ENCODE results near the gene SELL.
A peak's percentile ranks its signal among the peaks of the same experiment; 100 is the strongest.
"Not testable (repeated sequence)": the region's sequence is repeated elsewhere in the genome, so short reads cannot be mapped to it uniquely, and the experiment has no call there.

The SELL gene

GRCh38 chr1:169704797-169705196, 6.6 kb downstream of the SELL start:
- no peak for DNase-seq (ENCODE audit: low read depth)

- no peak for DNase-seq (ENCODE audit: low read depth)
Observed at GRCh38 chr1:169701261-169702005, 10.0 kb downstream of the SELL start.

- no peak for DNase-seq (ENCODE audit: low read depth)
Observed at GRCh38 chr1:169699707-169700106, 11.7 kb downstream of the SELL start.

DNA sequence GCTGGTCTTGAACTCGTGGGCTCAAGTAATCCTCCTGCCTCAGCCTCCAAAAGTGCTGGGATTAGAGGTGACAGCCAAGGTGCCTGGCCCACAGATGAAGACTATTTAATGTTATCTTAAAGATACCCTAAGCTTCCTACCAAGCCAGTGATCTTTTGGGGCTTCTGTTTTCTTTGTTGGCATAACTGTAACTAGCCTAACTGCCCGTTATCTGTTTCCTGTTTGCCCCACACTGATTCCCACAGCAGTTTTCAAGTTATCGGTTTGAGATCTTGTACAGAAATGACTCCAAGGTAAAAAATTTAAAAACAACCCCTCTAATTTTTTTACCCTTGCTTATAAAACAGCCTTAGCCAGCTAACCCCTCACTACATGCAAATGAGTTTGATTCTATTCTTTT, 12.4 kb downstream of the SELL start:
- no peak for DNase-seq (ENCODE audit: low read depth)

DNA sequence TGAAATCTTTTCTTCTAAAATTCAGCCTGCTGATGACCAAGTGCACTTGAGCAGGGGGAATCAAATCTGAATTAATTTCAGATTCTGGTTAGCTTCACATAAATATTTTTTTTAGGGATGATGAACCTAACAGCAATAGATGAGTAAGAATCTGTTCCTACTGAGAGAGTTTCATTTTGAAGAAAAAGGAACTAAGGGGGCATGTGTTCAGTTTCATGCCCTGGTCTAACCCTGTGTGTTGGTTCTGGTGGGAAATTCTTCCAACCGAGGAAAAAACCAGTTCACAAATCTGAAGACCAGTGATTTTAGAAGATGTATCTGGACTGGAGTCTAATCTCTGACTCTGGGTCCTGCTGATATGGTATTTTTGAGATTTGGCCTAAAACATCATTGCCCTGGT, 13.7 kb downstream of the SELL start:
- DNase-seq (ENCODE audit: low read depth), result no peak

- no peak for DNase-seq (ENCODE audit: low read depth)
Observed at GRCh38 chr1:169696273-169697100, 14.9 kb downstream of the SELL start.

DNA sequence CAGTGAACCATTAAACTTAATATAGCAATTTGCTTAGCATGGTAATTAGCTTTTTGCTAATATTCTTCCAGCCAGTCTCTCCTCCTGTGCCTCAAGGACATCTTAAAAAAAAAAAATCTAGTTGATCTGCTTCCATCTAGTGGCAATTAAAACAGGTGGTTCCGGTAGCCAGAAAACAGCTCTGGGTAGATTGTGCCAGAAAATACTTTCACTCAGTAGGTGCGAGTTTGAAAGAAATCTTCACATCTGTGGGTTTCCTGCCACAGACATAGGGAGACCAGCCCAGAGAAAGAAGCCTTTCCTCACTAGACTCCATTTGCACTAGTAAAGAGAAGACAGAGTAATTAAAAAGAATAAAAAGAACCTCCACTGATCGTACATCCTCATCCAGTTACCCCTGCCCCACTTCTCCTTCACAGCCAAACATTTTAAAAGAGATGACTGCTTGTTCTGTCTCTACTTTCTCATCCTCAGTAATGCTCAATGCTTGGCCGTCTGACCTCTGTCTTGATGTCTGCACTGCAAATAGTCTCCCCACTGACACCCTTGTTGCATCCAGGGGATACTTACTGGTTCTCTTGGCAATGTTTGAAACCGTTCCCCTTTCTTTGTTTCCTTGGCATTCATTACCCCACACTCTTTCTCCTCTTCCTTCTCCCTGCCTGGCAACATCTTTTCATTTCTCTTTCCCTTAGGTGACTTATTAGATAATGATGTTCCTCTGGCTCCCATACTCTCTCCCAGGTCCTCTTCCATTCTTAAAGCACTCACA, 16.9 kb downstream of the SELL start:
- DNase-seq (ENCODE audit: low read depth), result no peak

GRCh38 chr1:169692756-169693460, 18.5 kb downstream of the SELL start:
- no peak for DNase-seq (ENCODE audit: low read depth)

DNA sequence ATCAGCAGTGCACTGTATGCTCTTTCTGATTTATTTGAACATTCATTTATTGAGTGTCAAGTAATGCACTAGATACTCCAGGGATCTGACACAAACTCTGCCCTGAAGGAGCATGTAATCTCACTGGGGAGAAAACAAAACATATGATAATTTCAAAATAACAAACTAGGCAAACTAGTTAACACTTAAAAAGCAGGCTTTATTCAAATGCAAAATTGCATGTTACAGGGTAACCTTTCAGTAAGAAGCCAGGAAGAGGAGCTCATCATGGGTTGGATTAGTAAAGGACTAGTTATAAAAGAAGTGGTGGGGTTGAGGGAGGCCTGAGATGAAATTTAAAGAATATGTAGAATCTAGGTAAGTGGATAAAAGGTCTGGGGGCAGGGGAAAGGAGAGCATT, 20.9 kb downstream of the SELL start:
- DNase-seq (ENCODE audit: low read depth), result no peak

DNA sequence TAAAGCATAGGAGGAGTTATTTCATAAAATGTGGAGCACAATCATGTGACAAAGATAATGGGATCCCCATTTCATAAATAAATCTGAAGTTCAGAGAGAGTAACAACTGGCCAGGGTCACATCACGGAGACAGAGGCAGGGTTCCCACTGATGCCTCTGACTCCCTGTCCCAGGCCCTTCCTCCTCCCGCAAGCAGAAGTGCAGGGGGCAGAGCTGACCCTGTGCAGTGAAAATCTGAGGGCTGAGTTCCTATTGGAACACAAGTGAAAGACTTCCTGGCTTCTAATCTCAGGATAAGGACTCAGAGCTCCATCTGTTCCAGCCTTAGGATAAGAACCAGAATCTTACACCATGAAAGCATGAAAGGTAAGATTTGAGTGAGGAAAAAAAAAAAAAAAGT, 22.0 kb downstream of the SELL start:
- DNase-seq (ENCODE audit: low read depth), result no peak

GRCh38 chr1:169688377-169688776, 23.0 kb downstream of the SELL start:
- not testable (repeated sequence) for DNase-seq (ENCODE audit: low read depth)

GRCh38 chr1:169683661-169684060, 27.8 kb downstream of the SELL start:
- DNase-seq (ENCODE audit: low read depth), result no peak

DNA sequence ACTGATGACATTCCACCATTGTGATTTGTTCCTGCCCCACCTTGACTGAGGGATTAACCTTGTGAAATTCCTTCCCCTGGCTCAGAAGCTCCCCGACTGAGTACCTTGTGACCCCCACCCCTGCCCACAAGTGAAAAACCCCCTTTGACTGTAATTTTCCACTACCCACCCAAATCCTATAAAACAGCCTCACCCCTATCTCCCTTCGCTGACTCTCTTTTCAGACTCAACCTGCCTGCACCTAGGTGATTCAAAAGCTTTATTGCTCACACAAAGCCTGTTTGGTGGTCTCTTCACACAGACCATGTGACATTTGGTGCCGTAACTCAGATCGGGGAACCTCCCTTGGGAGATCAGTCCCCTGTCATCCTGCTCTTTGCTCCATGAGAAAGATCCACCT, 28.3 kb downstream of the SELL start:
- not testable (repeated sequence) for DNase-seq (ENCODE audit: low read depth)

DNA sequence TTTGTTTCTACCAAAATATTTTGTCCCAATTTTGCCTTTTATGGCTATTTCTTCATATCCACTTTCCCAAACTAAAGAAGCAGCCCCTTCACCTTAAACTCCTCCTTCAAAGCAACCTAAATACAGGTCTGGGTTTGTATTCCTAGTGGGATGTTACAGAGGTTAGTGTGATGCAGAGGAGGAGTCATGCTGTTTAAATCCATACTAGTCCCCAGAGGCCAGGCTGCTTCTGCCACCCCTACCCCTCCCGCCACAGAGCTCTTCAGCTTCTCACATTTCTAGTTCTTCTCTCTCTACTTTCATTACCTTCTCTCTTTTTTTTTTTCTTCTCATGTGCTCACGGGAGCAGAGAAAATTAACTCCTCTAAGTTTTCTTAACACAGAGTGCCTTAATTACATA, 29.3 kb downstream of the SELL start:
- no peak for DNase-seq (ENCODE audit: low read depth)

DNA sequence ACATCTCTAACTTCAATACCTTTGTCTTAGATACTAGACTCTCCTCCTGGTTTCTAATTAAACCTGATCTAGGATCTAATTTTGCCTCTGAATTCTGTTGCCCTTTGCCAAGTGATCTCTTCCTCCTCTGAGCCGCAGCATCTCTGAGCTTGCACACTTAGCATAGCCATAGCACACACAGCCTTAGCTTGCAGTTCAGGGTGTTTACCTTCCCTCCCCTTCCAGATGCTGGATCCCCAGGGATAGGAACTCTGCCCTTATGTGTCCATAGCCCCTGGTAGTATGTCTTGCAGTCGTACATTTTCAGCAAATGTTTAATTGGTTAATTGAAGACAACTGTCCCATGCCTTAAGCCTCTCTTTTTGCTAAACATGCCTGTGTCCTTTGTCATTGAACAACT, 30.3 kb downstream of the SELL start:
- no peak for DNase-seq (ENCODE audit: low read depth)

DNA sequence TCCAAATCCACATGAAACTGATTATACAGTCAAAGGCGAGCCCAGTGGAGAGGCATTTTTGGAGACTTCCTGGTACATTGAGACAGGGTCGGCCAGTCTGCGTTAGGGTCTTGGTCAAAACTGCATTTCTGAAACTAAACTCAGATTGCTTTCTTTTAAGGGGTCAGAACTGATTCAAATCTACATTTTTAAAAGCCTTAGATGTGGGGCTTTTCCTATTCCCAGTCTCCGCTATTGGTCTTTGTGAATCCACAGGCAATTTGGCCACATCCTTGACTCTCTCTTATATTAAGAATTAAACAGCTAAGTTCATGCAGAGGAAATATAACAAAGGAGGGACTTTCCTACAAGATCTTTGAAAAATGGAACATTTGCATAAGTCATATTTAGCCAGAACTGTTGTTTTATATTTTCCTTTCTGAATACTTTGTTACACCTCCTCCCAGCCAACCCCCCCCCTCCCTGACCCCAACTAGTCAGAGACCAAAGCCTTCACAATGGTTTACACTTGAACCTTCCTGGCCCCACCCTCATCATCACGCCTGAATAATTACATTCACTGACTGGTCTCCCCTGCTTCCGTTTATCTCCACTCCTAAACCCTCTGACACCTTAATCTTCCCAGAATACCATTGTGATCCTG, 30.9 kb downstream of the SELL start:
- peak; percentile 42 for DNase-seq (ENCODE audit: low read depth)

DNA sequence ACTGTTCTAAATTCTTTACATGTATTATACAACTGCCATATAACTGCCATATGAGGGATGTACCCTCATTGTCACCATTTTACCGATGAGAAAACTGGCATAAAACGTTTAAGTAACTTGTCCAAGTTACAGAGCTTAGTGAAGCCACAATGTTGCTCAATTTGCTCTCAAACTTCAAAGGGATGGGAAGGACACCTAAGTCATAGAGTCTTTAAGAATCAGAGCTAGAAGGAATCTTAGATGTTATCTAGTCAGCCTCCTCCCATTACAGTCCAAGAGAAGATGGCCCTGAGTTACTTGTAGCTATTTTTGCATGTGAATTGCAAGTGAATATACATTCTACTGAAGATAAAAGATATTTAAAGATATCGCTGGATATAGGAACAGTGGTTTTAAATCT, 31.7 kb downstream of the SELL start:
- no peak for DNase-seq (ENCODE audit: low read depth)

- no peak for DNase-seq (ENCODE audit: low read depth)
Observed at GRCh38 chr1:169676001-169676400, 35.4 kb downstream of the SELL start.

- DNase-seq (ENCODE audit: low read depth), result no peak
Observed at GRCh38 chr1:169670836-169671235, 40.6 kb downstream of the SELL start.

GRCh38 chr1:169670244-169670643, 41.2 kb downstream of the SELL start:
- not testable (repeated sequence) for DNase-seq (ENCODE audit: low read depth)

All from stimulated activated CD8-positive, alpha-beta memory T cell treated with anti-CD3 and anti-CD28 coated beads, Interleukin-4, amount 100 ng/mL, for 24 hours (primary cell).